GM21447 (cell line): ENCODE data around the gene ATL1.
"Not testable (repeated sequence)": the region's sequence is repeated elsewhere in the genome, so short reads cannot be mapped to it uniquely, and the experiment has no call there.

ENCODE experiments used
- ATAC-seq: cut with Tn5 transposase; IDR thresholded peaks from one replicate; pipeline ENCODE4 v1.9.1; 2021; ENCODE audit not compliant: unreplicated experiment

The ATL1 gene

GRCh38 chr14:50534416-50534815 lies 25.5 kb upstream of the ATL1 start:
- no peak for ATAC-seq

- ATAC-seq = no peak
Observed at GRCh38 chr14:50534997-50535396, 24.9 kb upstream of the ATL1 start.

GRCh38 chr14:50538034-50538433 lies 21.9 kb upstream of the ATL1 start:
- ATAC-seq = not testable (repeated sequence)

- no peak for ATAC-seq
Observed at GRCh38 chr14:50539051-50539450, 20.9 kb upstream of the ATL1 start.

- ATAC-seq = no peak
Observed at GRCh38 chr14:50541159-50541567, 18.8 kb upstream of the ATL1 start.

- ATAC-seq = peak; percentile 61
Observed at GRCh38 chr14:50542941-50543418, 17.0 kb upstream of the ATL1 start.

- ATAC-seq = no peak
Observed at GRCh38 chr14:50544911-50545310, 15.0 kb upstream of the ATL1 start.

- ATAC-seq = no peak
Observed at GRCh38 chr14:50545618-50546017, 14.3 kb upstream of the ATL1 start.

GRCh38 chr14:50550294-50550693 lies 9.7 kb upstream of the ATL1 start:
- ATAC-seq = no peak

GRCh38 chr14:50551877-50552276 lies 8.1 kb upstream of the ATL1 start:
- ATAC-seq = no peak

GRCh38 chr14:50552796-50553195 lies 7.1 kb upstream of the ATL1 start:
- ATAC-seq = not testable (repeated sequence)

GRCh38 chr14:50560931-50561285 lies 963 bp downstream of the ATL1 start:
- no peak for ATAC-seq

GRCh38 chr14:50562841-50563240 lies 2.9 kb downstream of the ATL1 start:
- ATAC-seq = no peak

GRCh38 chr14:50569714-50570274 lies 9.8 kb downstream of the ATL1 start:
- no peak for ATAC-seq

- no peak for ATAC-seq
Observed at GRCh38 chr14:50573862-50574261, 13.9 kb downstream of the ATL1 start.

- ATAC-seq = no peak
Observed at GRCh38 chr14:50575769-50576168, 15.8 kb downstream of the ATL1 start.

GRCh38 chr14:50577982-50578381 lies 18.0 kb downstream of the ATL1 start:
- ATAC-seq = no peak

- ATAC-seq = no peak
Observed at GRCh38 chr14:50578433-50578832, 18.5 kb downstream of the ATL1 start.

GRCh38 chr14:50590464-50590863 lies 30.5 kb downstream of the ATL1 start:
- no peak for ATAC-seq

- ATAC-seq = no peak
Observed at GRCh38 chr14:50594577-50595316, 34.8 kb downstream of the ATL1 start.

- no peak for ATAC-seq
Observed at GRCh38 chr14:50598765-50599164, 38.8 kb downstream of the ATL1 start.

GRCh38 chr14:50599700-50600444 lies 39.9 kb downstream of the ATL1 start:
- no peak for ATAC-seq
